HTERT RPE-1 (cell line): ENCODE results near the gene PTPRA.
"Not testable (repeated sequence)": the region's sequence is repeated elsewhere in the genome, so short reads cannot be mapped to it uniquely, and the experiment has no call there.

Source experiments
- in situ Hi-C: fragments of 300-500 bp; cut with MboI; formaldehyde crosslinking; loops from 4 replicates; pipeline ENCODE4 v1.14.3; 2020; ENCODE audit warnings: low sequenced_read_pairs

The PTPRA gene

DNA sequence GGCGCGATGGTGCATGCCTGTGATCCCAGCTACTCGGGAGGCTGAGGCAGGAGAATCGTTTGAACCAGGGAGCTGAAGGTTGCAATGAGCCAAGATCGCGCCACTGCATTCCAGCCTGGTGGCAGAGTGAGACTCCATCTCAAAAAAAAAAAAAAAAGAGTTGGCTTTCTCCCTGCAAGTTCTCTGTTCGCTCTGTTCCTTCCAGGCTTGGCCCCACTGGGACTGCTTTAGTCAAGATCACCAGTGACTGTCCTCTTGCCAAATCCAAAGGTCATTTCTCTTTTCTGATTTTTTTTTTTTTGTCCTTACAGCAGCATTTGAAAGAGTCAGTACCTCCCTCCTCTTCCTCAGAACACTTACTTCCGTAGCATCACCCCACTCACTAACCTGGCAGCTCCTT lies 159.3 kb downstream of the PTPRA start:
- in situ Hi-C loops: no loop called here

DNA sequence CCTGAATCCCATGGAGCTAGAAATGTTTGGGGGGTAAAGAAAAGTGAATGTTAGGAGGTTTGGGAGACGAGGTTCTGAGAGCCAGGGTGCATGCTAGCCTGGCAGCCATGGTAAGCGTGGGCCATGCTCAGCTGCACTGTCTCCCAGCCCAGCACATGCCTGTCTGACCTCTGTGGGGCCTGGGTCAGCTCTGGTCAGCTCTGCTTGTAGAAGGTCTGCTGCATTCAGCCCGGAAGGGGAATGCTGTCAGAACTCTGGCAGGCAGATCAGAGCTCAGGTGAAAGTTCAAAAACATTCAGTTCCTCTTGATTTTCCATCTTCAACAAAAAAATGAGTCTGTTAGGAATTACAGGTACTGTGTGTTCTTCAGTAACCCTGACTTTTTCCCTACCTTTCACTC lies 164.4 kb downstream of the PTPRA start:
- in situ Hi-C loops: no loop called here

DNA sequence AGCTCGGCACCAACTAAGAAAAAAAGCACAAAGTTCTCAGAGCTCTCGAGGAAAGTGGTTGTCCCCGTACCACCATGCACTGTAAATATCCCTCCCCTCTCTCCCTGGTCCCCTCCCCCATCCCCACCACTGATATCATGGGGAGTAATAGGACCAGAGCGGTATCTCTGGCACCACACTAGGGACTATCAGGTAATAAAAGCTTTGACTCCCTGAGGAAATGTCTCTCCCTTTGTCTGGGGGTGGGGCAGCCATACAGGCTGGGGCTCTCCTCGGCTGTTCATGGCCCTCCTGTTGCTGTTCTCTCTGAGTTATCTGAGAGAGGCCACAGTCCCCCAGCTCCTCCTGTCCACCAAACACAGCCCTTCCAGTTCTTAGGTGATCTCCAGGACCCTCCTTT lies 165.2 kb downstream of the PTPRA start:
- in situ Hi-C loops: no loop called here

DNA sequence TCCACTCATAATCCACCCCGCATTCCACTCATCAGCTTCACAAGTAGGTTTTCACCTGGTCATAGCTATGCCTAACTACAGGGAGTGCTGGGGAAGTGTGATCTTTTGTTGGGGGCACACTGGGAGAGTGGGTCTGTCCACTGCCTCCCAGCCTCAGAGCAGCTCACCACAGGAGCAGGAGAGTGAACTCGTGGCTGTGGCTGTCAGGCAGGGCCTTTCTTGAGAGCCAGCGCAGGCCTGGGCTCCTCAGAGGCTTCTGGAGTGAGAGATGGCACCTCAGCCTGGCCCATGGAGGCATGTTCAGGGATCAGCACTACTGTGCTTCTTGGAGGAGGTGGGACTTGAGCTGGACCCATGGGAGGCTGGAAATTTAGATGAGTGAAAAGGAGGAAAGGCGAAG lies 166.1 kb downstream of the PTPRA start:
- in situ Hi-C loops: no loop called here

DNA sequence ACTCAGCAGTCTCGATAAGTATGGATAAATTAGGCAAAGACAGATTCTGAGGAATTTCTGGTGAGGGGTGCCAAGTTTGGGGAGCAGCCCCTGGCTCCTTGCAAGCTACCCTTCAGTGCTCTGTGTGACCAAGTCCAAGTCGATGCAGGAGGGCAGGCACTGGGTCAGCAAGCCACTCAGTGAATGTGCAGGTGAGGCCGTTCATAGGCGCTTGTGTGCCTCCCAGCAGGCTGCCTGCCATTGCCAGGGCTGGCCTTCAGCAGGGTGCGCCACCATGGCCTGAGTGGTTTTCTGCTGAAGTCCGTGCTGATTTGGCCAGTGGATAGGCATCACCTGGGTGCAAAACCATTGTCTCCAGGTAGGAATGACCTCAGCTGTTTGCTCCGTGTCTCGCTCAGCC lies 166.8 kb downstream of the PTPRA start:
- in situ Hi-C loops: no loop called here

DNA sequence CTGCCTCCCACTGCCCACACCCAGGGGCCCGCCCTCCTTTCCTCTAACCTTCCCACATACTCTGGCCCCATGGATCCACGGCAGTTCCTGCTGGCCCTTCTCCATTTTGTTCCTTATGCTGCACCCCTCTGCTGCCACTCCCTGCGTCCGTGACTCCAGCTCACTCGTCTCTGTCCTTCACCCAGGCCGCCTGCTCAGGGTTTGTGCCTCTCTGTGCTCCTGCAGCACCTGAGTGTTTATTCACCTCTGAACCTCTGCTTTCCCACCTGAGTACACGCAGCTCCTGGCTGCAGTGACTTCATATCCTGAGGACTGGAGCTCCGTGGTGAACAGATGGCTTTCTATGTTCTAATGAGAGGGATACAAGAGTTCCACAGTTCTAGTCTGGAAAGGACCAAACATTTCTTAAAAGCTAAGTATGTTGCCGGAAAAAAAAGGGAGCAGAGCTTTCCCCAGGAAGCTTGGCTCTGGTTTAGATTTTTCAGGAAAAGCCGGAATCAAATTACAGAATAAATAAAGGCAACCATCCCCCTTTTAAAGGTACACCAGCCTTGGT lies 168.7 kb downstream of the PTPRA start:
- in situ Hi-C loops: no loop called here

DNA sequence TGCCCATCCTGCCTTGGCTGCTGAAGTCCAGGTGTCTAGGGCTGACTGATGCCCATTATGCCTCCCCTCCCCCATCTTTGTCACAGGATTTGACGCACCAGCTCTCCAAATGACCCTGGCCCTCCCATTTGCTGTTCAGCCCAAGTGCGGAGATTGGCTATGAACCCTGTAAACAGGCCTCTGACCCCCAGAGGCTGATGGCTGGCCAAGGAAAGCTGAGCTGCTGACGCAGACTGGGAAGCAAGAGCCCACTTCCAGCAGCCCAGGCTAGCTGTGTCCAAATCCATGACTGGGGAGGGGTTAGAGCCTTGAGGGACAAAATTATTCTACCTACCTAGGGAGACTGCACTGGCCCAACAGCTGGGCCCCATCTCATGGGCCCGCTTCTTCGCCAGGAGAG lies 169.3 kb downstream of the PTPRA start:
- in situ Hi-C loops: no loop called here

DNA sequence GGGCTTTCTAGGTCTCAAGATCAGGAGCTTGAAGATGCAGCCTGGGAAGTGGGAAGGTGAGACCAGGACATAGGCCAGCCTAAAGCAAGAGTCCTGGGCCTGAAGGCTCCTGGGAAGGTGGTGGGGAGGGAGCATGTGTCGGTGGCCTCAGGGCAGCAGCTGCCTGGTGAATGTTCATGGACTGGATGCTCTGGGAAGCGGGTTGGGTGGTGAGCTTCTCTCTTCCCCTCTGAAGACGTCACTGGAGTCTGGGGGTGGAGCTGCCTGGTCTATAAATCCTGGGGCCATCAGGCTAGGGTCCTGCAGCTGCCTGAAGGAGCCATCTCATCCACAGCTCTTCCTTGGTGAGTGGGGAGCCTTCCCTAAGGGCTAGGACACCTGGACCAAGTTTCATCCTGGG lies 170.0 kb downstream of the PTPRA start, which contains the start of gene GNRH2:
TSS of gene GNRH2 (plus strand) at position 301 of the 400 bp plus-strand sequence. CDS start 793 bp downstream, outside the sequence.
- in situ Hi-C loops: no loop called here

DNA sequence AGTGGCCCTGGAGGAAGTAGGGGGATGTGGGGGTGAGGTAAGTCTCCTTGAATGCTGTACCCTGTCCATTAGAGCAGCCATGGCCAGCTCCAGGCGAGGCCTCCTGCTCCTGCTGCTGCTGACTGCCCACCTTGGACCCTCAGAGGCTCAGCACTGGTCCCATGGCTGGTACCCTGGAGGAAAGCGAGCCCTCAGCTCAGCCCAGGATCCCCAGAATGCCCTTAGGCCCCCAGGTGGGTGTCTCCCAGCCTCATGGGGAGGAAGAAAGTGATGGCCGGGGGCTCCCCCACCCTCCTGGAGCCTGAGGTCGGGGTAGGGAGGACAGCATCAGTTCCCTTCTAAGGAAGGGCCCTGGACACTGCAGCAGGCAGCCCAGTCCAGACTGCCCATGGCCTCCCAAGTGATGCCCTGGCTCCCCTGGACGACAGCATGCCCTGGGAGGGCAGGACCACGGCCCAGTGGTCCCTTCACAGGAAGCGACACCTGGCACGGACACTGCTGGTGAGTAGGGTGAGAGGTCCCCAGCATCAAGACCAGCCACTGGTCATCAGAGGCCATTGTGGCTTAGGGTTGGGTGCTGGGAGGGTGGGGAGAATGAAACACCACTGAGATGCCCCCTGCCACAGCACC lies 171.2 kb downstream of the PTPRA start:
- in situ Hi-C loops: no loop called here

DNA sequence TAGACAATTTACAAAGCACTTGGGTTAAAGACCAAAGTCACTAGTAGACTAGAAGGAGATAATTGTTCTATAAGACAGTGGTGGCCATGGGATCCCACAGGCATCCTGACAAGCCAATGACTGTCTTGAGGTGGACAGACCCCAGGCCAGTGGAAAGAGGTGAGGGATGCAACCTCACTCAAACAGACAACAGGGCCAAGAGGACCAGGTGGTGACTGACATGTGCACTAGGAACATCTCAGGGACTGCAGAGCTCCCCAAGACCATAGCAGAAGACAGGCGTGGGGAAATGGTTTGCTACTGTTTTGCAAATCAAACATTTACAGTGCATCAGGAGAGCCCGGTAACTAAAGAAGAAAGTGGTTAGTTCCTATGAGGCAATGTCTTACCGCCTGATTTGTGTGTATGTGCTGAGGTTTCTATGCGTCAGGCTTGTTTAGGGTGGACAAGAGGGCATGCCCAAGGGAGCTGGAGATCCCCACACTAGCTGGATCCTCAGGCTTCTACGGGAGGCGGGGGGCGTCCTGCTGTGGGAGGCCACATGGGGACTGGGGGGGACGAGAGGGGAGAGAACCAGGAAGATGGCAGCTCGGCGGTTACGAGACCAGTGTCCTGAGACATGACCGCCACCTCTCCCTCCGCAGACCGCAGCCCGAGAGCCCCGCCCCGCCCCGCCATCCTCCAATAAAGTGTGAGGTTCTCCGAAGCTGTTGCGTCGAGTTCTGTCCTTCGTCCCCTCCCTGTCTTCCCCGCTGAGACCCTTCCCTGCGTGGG lies 171.9 kb downstream of the PTPRA start:
- in situ Hi-C loops: no loop called here

DNA sequence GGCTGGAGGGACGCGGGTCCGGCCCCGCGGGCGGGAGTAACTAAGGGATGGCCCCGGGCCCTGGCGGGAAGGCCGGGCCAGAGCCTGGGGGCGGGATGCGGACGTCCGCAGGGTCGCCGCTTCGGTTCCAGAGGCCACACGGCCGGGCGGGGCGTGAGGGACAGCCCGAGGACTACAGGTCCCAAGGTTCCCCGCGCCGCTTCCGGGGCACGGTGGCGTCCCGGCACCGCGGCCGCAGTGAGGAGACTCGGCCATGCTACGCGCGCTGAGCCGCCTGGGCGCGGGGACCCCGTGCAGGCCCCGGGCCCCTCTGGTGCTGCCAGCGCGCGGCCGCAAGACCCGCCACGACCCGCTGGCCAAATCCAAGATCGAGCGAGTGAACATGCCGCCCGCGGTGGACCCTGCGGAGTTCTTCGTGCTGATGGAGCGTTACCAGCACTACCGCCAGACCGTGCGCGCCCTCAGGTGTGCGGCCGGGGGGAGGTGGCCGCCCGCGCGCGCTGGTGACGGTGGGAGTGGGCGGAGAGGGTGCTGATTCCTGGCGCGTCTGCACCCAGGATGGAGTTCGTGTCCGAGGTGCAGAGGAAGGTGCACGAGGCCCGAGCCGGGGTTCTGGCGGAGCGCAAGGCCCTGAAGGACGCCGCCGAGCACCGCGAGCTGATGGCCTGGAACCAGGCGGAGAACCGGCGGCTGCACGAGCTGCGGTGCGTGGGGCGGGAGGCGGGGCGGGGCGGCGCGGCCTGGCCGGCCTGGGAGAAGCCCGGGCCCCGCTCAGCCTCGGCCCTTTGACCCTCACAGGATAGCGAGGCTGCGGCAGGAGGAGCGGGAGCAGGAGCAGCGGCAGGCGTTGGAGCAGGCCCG lies 172.8 kb downstream of the PTPRA start, which contains the start of gene MRPS26:
TSS of gene MRPS26 (plus strand) at position 237 of the 861 bp plus-strand sequence. CDS start at position 254, 17 bp downstream.
- in situ Hi-C loops: no loop called here

DNA sequence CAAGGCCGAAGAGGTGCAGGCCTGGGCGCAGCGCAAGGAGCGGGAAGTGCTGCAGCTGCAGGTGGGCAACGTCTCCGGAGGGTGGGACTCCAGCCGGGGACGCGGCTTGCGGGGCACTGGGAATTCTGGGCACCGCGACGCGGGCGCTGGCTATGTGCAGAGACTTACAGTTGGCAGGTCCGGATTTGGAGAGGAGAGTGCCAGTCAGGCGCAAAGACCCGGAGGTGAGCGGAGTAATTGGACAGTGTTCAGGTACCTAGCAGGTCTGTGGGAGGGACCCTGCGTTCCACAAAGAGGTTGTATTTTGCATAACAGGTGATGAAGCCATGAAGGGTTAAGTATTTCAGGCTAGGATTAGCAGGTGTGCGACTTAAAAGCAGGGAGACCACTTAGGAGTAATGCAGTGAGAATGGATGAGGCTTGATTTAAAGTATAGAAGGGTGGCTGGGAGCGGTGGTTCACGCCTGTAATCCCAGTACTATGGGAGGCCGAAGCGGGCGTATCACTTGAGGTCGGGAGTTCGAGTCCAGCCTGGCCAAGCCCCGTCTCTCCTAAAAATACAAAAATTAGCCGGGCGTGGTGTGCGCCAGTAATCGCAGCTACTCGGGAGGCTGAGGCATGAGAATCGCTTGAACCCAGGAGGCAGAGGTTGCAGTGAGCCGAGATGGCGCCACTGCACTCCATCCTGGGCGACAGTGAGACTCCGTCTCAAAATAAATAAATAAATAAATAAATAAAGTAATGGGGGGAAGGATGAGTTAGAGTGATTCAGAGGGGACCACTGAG lies 173.6 kb downstream of the PTPRA start:
- in situ Hi-C loops: no loop called here

DNA sequence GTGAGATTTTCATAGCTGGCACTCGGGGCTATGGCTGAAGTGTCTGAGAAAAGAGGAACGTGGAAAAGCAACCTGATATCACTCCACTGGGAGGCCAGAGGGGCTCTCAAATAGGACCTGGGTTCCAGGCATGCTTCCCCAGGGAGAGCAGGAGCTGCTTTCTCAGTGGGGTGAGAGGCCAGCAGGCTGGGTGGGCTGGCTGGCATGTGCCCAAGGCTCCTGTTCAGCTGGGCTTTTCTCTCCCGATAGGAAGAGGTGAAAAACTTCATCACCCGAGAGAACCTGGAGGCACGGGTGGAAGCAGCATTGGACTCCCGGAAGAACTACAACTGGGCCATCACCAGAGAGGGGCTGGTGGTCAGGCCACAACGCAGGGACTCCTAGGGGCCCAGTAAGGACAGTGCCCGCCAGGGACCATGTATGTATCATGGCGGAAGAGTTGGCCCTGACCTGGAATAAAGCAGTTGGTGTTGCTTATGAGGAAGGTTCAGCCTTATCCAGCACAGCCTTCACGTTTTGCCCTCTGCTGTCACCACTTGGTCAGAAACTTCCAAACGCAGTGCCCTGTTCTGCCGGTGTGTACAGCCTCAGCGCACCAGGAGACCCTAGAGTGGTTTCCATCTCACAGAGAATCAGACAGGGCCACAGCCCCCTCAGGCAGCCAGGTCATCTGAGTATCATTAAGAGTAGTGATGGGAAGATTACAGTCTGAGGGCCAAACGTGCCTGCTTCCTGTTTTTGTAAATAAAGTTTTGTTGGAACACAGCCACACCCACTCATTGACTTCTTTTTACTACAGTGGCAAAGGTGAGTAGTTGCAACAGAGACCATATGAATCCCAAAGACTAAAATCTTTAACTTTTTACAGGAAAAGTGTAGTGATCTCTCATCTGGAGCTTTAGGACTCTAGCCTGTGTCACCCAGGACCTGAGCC lies 174.5 kb downstream of the PTPRA start:
- in situ Hi-C loops: no loop called here

DNA sequence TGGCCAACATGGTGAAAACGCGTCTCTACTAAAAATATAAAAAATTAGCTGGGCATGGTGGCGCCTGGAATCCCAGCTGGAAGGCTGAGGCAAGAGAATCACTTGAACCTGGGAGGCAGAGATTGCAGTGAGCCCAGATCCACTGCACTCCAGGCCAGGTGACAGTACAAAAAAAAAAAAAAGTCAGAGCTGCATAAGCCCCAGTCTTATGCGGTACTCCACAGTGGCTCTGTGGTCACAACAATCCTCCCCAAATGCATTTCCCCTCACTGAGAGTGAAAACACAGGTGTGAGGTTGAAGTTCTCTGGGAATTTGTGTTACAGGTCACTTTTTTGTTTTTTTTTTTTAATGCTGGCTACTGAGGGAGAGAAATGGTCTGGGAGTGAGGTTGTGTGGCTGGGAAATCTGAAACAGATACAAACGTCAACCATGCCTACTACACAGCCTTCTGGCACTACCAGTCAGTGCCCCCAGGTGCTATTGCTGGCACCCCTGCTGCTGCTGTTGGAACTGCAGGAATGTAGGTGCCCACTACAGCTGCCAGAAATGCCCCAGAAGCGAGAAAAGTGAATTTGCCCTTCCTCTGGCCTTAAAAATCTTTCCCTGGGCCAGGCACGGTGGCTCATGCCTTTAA lies 178.2 kb downstream of the PTPRA start:
- in situ Hi-C loops: no loop called here

DNA sequence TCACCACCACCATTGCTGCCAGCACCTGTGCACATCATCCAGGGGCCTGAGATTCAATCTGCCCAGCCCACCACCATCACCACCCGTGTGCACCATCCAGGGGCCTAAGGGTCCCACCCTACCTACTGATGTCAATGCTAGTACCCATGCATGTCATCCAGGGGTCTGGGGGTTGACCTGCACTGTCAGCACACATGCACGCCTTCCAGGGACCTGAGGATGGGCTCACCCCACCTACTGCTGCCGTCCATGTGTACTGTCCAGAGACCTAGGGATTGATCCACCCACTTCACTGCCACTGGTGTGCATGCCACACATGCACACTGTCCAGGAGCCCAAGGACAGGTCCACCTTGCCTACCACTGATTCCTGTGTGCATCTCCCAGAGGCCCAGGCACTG lies 186.2 kb downstream of the PTPRA start:
- in situ Hi-C loops: no loop called here

DNA sequence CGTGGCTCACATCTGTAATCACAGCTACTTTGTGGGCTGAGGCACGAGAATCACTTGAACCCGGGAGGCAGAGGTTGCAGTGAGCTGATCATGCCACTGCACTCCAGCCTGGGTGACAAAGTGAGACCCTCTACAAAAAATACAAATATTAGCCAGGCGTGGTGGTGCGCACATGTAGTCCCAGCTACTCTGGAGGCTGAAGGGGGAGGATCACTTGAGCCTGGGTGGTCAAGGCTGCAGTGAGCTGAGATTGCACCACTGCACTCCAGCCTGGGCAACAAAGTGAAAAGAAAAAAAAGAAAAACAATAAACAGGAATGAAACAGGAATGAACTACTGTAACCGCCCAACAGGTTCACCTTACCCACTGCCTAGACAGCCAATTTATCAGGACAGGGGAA lies 190.8 kb downstream of the PTPRA start:
- in situ Hi-C loops: not testable (repeated sequence)

DNA sequence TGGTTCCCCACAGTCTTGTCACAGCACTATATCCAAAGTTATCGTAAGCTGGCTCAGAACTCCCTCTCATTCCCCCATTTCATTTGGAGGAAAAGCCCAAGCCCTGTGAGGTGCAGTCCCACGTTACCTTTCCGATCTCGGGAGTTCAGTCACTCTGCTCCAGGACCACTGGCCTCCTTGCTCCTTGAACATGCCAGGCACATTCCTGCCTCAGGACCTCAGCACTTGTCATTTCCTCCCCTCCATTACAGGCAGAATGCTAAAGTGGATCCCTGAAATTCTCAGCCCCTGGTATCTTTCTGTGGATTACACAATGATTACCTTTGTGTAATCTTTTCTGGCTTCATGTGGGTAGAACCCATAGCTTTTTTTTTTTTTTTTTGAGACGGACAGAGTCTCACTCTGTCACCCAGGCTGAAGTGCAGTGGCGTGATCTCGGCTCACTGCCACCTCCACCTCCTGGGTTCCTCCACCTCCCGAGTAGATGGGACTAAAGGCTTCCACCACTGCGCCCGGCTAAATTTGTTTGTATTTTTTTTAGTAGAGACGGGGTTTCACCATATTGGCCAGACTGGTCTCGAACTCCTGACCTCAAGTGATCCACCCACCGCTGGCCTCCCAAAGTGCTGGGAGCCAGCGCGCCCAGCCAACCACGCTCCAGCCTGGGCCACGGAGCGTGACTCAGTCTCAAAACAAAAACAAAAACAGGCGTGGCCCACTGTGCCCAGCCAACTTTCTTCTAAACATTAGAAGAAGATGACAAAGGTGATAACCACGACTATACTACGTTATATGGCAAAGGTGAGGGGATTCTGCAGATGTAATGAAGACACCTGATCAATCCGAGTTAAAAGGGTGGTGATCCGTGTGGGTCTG lies 194.1 kb downstream of the PTPRA start:
- in situ Hi-C loops: no loop called here

DNA sequence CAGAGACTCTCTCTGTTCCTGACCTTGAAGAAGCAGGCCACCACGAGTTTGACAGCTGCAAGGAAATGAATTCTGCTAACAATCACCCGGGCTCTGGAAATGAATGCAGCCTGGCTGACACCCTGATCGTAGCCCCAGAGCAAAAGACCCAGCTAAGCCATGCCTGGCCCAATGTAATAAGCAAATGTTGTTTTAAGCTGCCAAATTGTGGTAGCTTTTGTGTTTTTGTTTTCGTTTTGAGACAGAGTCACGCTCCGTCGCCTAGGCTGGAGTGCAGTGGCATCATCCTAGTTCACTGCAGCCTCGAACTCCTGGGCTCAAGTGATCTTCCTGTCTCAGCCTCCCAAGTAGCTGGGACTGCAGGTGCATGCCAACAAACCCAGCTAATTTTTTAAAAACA lies 194.8 kb downstream of the PTPRA start:
- in situ Hi-C loops: no loop called here
